ENCODE measurements around the gene MCL1.
A peak's percentile ranks its signal among the peaks of the same experiment; 100 is the strongest.

MCL1 gene

DNA sequence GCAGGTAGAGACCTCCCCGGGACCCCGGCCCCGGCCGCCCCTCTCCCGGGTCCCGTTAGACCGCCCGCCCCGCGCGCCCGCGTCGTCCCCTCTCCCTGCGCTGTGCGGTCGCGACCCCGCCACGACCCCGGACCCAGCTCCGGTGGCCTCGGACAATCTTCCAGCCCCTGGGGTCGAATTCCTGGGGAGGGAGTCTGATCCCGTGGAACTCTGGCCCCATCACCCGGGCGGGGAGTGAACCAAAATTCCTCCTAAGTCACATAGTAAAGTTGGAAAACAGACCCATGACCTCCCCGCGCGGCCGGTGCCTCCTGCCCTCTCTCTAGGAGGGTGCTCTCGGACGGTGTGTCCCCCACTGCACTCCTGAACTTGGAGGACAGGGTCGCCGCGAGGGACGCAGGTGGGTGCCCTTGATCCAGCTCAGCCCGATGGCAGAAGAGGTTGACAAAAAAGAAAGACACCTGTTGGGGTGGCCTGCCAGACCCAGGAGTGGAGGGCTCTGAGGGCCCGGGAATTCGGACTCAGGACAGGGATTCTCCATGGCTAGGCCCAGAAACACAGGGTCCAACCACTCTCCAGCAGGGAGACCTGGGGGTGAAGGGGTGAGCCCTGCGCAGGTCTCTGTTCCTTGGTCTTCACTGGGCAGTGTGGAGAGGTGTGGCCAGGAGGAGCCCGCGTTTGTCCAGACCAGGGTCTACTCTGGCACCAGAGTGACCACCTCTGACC, 29.8 kb downstream of the MCL1 start:
- peak overlapping the region; percentile 33 for H3K4me3 ChIP-seq (ENCODE audit: low read depth, low read length, poor library complexity, severe bottlenecking)
- no peaks in the 10 kb centered on the region for H4K20me1 ChIP-seq (ENCODE audit: insufficient read depth, low read length)
- no peaks in the 10 kb centered on the region for H3K9me3 ChIP-seq (ENCODE audit: low read length)
- no peaks in the 10 kb centered on the region for H3K9me2 ChIP-seq (ENCODE audit: low read depth, low read length)
- H3K27me3 ChIP-seq (ENCODE audit: insufficient read depth, low read length) = peaks cover 5% of the 10 kb centered on the region; the same call in 1 of the 2 replicates
- H3K4me1 ChIP-seq (ENCODE audit: insufficient read depth, low read length, severe bottlenecking) = peaks cover 6% of the 10 kb centered on the region
- no peak overlapping the region for H3K9ac ChIP-seq (ENCODE audit: low read length)
- H2AFZ ChIP-seq (ENCODE audit: low read length) = no peak overlapping the region
- no peak for TF ChIP-seq EZH2 (IDR thresholded peaks at IDR 0.05; ENCODE audit: borderline replicate concordance, low read length)
- TF ChIP-seq, protein P1, sequence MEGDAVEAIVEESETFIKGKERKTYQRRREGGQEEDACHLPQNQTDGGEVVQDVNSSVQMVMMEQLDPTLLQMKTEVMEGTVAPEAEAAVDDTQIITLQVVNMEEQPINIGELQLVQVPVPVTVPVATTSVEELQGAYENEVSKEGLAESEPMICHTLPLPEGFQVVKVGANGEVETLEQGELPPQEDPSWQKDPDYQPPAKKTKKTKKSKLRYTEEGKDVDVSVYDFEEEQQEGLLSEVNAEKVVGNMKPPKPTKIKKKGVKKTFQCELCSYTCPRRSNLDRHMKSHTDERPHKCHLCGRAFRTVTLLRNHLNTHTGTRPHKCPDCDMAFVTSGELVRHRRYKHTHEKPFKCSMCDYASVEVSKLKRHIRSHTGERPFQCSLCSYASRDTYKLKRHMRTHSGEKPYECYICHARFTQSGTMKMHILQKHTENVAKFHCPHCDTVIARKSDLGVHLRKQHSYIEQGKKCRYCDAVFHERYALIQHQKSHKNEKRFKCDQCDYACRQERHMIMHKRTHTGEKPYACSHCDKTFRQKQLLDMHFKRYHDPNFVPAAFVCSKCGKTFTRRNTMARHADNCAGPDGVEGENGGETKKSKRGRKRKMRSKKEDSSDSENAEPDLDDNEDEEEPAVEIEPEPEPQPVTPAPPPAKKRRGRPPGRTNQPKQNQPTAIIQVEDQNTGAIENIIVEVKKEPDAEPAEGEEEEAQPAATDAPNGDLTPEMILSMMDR (IDR thresholded peaks at IDR 0.05; ENCODE audit: low read length) = no peak
- H3F3A ChIP-seq (ENCODE audit: insufficient read depth, low read length) = no peaks in the 10 kb centered on the region; the same call in 1 of the 2 replicates
- no peaks in the 10 kb centered on the region for H3K79me2 ChIP-seq (ENCODE audit: insufficient read depth, low read length)
- peak overlapping the region; percentile 34; the same call in 1 of the 2 replicates for H3K4me2 ChIP-seq (ENCODE audit: low read length)
- no peak overlapping the region for H3K27ac ChIP-seq (ENCODE audit: low read depth, low read length, poor library complexity, severe bottlenecking)
- no peaks in the 10 kb centered on the region for H3K36me3 ChIP-seq (ENCODE audit: insufficient read depth, low read length)

DNA sequence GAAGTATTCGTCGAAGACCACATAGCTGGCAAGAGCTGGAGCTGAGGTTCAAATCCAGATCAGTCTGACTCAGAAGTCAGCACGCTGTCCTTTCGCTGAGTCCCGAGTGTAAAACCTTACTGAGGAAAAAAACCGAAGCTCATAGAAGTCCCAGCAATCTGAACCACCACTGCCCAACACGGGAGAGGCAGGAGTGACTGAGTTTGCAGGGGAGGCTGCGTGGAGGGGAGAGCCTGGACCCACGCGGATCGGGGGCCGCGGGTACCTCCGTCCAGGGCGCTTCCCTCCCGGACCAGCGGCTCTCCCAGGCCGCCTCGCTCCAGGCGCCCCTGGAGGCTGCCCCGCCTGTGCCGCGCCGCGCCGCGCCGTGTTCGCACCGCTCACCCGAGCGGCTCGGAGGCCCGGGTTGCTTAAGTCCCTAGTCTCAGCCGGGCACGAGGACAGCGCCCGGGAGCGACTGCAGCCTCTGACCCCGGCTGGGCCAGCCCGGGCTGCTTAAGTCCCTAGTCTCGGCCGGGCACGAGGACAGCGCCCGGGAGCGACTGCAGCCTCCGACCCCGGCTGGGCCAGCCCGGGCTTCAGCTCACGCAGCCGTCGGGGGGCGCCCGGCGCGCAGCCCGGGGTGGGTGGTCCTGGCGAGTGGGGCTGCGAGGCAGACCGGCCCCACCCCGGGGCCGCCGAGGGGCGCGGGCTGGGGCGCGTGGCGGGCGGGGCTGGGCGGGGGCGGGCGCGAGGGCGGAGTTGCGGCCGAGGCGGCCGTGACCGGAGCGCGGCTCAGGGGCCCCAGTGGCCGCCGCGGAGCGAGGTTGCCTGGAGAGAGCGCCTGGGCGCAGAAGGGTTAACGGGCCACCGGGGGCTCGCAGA, 30.5 kb downstream of the MCL1 start, which contains the start of gene ADAMTSL4:
Gene ADAMTSL4 (plus strand): TSS at position 777 of the 864 bp plus-strand sequence. CDS start 2,881 bp downstream, outside the sequence.
- Histone ChIP-seq H4K20me1 (ENCODE audit: insufficient read depth, low read length) (no peaks in the 10 kb centered on the region), H3K27ac (ENCODE audit: low read depth, low read length, poor library complexity, severe bottlenecking) (no peak within 1 kb of the TSS), H3F3A (ENCODE audit: insufficient read depth, low read length) (no peaks in the 10 kb centered on the region; the same call in 1 of the 2 replicates), H3K4me2 (ENCODE audit: low read length) (peak within 1 kb of the TSS; percentile 62), H3K36me3 (ENCODE audit: insufficient read depth, low read length) (no peaks in the 10 kb centered on the region), H3K9me2 (ENCODE audit: low read depth, low read length) (no peaks in the 10 kb centered on the region), H2AFZ (ENCODE audit: low read length) (no peak within 1 kb of the TSS), H3K9ac (ENCODE audit: low read length) (no peak within 1 kb of the TSS; the same call in 1 of the 2 replicates), H3K79me2 (ENCODE audit: insufficient read depth, low read length) (no peaks in the 10 kb centered on the region), H3K4me1 (ENCODE audit: insufficient read depth, low read length, severe bottlenecking) (peaks cover 6% of the 10 kb centered on the region), H3K4me3 (ENCODE audit: low read depth, low read length, poor library complexity, severe bottlenecking) (peak within 1 kb of the TSS; percentile 57), H3K27me3 (ENCODE audit: insufficient read depth, low read length) (peaks cover 5% of the 10 kb centered on the region; the same call in 1 of the 2 replicates), H3K9me3 (ENCODE audit: low read length) (no peaks in the 10 kb centered on the region)
- TF ChIP-seq, protein P1 (IDR thresholded peaks at IDR 0.05; ENCODE audit: low read length) = no peak
- no peak for TF ChIP-seq EZH2 (IDR thresholded peaks at IDR 0.05; ENCODE audit: borderline replicate concordance, low read length)

DNA sequence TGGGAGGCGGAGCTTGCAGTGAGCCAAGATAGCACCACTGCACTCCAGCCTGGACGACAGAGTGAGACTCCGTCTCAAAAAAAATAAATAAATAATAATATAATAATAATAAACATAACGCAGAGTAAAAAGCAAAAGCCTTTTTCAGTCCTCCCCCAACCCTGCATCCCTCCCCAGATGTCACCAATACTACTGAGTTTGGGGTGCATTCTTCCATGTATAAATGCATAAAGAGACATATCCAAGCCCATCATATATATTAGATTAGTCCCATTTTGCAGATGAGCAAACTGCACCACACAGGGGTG, 31.1 kb downstream of the MCL1 start:
- H3K4me2 ChIP-seq (ENCODE audit: low read length) = peak overlapping the region; percentile 62; the same call in 1 of the 2 replicates

More for the DNA sequence above, 31.1 kb downstream of the MCL1 start:
- Histone ChIP-seq H3K9me2 (ENCODE audit: low read depth, low read length) (no peaks in the 10 kb centered on the region), H3K27ac (ENCODE audit: low read depth, low read length, poor library complexity, severe bottlenecking) (no peak overlapping the region), H3K36me3 (ENCODE audit: insufficient read depth, low read length) (no peaks in the 10 kb centered on the region), H3K9ac (ENCODE audit: low read length) (no peak overlapping the region; the same call in 1 of the 2 replicates), H3K27me3 (ENCODE audit: insufficient read depth, low read length) (peaks cover 5% of the 10 kb centered on the region; the same call in 1 of the 2 replicates), H2AFZ (ENCODE audit: low read length) (no peak overlapping the region), H4K20me1 (ENCODE audit: insufficient read depth, low read length) (no peaks in the 10 kb centered on the region), H3K4me3 (ENCODE audit: low read depth, low read length, poor library complexity, severe bottlenecking) (peak overlapping the region; percentile 57), H3K79me2 (ENCODE audit: insufficient read depth, low read length) (no peaks in the 10 kb centered on the region), H3K9me3 (ENCODE audit: low read length) (no peaks in the 10 kb centered on the region), H3K4me1 (ENCODE audit: insufficient read depth, low read length, severe bottlenecking) (peaks cover 6% of the 10 kb centered on the region), H3F3A (ENCODE audit: insufficient read depth, low read length) (no peaks in the 10 kb centered on the region; the same call in 1 of the 2 replicates)
- TF ChIP-seq, protein P1 (IDR thresholded peaks at IDR 0.05; ENCODE audit: low read length) = no peak
